T-helper 1 cell treated with Interleukin-12 subunit alpha and Interleukin-12 subunit beta and Interleukin-4 antibody, amounts not matched to agents 30 ng/mL and 1 ng/mL, for 36 hours (primary cell): ENCODE measurements around the gene PRKAG1. TPM values are rescaled to one million over a fixed set of nuclear protein-coding genes. Genes with fewer than 3 reads are reported as not detected.

Experiments used
- intact Hi-C: fragments of 100-400 bp; cut with micrococcal nuclease; formaldehyde crosslinking; loops from one replicate; pipeline ENCODE4 v1.15.1; 2024
- total RNA-seq: library from RNA; stranded (reverse); gene quantifications from 2 replicates; pipeline ENCODE4 v1.2.3, GENCODE V29; 2022

The PRKAG1 gene
- total RNA-seq, 1 donor from 2014 or later: 74.8 TPM

- intact Hi-C loops: loop anchor here (5.0 kb wide), 2 partner anchors 552 to 727 kb away; partner anchors contain the start of genes MCRS1 and TMBIM6
Measured at GRCh38 chr12:49015196-49015595, 3.4 kb downstream of the PRKAG1 start.

DNA sequence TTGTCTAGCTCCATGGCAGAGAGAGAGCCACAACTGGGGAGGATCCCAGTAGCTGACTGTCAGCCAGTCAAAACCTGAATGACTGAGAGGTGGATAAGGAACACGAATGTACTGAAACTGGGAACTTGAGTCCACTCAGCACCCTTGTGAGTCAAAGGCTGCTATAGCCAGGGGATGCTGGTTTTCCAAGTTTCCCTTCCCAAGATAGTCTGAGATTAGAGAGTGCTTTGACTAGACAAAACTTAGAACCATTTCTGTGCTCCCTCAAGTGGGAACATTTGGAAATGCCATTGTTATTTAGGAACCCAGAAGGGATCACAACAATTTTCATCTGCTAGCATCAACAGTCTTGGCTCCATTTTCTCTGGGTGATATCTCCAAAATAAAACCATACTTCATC lies 4.0 kb downstream of the PRKAG1 start:
- intact Hi-C loops: no loop called here

DNA sequence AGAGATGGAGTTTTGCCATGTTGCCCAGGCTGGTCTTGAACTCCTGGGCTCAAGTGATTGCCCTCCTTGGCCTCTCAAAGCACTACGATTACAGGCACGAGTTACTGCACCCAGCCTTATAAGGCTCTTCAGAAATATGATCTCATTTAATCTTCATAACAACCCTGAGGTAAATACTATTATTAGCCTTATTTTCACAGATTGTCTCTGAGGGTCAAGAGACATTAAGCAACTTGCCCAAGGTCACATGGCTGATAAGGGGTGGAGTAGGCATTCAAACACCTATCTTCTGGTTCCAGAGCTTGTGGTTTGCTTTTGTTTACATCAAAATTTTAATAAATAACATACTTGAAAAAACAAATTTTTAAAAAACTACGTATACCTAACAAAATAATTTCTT lies 5.1 kb downstream of the PRKAG1 start:
- intact Hi-C loops: no loop called here

DNA sequence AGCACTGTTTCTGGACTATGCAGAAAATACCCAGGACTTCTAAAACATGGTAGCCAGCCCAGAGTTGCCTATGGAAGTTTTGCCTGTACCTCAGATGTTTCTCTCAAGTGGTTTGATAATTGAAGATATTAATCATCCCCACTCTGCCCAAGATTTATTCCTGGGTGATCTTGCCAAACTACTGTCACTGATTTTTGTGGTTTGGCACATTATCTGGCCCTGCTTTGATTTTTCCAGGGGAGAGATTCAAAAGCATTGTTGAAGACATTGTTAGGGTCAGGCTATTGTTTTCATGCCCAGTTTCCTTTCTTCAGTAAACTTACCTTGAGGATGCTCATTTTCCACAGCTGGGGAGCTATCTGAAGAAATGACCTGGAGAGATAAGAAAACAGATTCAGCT lies 5.8 kb downstream of the PRKAG1 start:
- intact Hi-C loops: no loop called here

GRCh38 chr12:49010092-49010668 lies 8.4 kb downstream of the PRKAG1 start:
- intact Hi-C loops: no loop called here

- intact Hi-C loops: no loop called here
Measured at GRCh38 chr12:49008943-49009342, 9.6 kb downstream of the PRKAG1 start.

GRCh38 chr12:49000346-49000745 lies 18.2 kb downstream of the PRKAG1 start:
- intact Hi-C loops: no loop called here

GRCh38 chr12:48999371-49000131 lies 19.0 kb downstream of the PRKAG1 start, which contains the start of gene DDN:
TSS of gene DDN (minus strand) at chr12:48999375. CDS start at chr12:48999287, 88 bp downstream.
- intact Hi-C loops: loop anchor here (5.0 kb wide), 1 partner anchor 93 kb away; the partner anchor contains the start of gene DHH

DNA sequence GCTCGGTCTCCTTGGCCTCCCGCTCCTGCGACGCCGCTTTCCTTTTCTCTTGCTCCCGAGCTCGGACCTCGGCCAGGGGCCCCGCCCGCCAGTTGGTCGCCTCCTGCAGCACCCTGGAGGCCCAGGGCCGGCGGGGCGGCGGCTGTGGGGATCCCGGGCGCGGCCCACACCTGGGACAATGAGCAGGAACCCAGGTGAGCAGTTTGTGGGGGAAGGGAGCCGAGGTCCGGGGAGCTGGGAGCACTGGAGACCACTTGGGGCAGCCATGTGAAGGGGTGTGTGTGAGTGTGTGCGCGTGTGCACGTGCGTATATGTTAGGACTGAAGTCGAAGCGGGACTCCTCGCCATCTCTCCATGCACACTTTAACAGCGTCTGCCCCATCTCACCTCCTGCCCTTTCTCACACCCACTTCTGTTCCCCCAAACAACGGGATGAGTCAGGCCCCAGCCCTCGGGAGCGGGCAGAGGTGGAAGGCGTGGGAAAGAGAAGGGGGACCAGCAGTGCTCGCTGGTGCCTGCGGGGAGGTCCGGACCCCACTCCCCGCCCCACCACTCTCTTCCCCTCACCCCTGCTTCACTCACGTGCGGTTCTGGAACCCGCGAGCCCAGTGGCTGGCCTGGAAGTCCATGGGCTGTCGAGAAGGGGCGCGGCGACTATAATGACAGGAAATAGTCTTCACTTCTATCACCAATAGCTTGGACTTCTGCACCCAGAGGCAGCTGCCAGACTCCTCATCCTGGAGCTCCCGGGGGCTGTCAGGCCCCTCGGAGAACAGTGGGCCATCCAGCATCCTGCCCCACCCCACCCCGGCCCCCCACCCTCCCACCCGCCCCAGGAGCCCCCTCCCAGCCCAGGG lies 19.9 kb downstream of the PRKAG1 start:
- intact Hi-C loops: loop anchor here (5.0 kb wide), 1 partner anchor 94 kb away; the partner anchor contains the start of gene DHH

DNA sequence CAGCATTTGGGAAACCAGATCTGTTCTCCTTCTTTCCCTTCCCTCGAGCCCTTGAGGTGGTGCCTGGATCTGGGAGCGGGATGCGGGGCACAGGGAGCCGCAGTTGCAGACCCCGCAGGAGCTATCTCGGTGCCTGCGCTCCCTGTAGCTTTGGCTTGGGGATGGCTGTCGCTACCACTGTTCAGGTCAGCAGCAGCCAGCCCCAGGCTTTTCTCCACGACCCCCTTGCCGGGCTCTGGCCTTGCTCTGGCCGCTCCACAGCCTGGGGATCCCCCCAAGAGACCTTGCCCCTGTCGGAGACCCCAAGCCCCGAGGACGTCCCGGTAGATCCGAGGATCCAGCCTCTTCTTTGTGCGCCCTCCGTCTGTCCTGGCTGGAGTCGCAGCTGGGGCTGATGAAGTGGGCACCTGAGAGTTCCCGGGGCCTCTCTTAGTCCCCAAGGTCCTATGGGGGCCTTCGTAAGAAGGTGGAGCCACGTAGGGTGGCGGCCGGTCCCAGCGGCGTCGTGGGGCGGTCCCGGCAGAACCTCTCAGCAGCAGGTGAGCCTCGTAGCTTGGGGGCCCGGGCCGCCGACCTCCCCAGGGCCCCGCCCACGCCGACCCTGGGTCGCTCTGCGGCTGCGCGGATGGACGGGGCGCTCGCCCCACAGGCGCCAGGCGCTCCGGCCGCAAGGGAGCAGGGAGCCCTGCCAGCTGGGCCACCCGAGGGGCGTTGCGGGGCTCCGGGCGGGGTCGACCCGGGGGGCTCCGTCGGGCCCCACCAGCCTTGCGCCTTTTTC lies 20.7 kb downstream of the PRKAG1 start:
- intact Hi-C loops: loop anchor here (5.0 kb wide), 1 partner anchor 94 kb away; the partner anchor contains the start of gene DHH

DNA sequence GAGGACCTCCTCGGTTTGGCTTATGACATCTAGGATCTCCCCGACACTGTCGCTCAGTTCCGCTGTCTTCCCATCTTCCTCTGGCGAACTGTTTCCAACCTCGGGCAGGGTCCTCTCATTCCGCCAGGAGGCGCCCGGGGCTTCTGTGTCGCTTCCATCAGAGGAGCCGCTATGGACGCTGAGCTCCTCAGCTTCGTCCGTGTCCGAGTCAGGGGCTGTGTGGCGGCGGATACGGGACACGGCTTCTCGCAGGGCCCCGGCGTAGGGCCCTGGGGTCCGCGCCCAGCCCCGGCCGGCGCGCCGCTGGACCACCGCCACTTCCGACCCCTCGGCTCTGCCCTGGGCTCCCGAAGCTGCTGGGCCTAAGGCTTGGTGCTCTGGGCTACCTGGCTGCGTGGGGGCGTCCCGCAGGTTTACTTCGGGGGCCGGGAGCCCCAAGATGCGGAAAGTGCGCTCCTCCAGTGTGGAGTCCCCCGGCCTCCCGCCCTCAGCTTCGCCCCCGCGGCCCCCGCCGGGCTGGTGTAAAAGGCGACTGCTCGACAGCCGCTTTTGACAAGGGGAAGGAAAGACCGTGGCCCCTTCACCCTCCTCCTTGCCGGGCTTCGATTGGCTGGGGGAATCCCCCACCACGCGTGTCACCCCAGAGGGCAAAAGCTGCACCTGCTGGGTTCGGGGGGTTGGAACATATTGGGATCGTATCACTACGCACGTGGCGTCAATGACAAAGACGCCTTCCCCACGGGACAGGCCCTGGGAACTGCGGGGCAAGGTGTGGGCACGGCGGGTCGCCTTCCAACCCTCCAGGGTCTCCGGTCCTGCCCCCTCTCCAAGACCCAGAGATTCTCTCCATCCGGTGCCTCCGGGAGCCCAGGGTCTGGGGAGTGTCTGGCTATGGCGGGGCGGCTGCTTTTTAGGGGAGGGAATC lies 21.5 kb downstream of the PRKAG1 start:
- intact Hi-C loops: loop anchor here (1.0 to 5.0 kb wide), 3 partner anchors 9 to 95 kb away; partner anchors contain the start of genes DHH and PRKAG1

DNA sequence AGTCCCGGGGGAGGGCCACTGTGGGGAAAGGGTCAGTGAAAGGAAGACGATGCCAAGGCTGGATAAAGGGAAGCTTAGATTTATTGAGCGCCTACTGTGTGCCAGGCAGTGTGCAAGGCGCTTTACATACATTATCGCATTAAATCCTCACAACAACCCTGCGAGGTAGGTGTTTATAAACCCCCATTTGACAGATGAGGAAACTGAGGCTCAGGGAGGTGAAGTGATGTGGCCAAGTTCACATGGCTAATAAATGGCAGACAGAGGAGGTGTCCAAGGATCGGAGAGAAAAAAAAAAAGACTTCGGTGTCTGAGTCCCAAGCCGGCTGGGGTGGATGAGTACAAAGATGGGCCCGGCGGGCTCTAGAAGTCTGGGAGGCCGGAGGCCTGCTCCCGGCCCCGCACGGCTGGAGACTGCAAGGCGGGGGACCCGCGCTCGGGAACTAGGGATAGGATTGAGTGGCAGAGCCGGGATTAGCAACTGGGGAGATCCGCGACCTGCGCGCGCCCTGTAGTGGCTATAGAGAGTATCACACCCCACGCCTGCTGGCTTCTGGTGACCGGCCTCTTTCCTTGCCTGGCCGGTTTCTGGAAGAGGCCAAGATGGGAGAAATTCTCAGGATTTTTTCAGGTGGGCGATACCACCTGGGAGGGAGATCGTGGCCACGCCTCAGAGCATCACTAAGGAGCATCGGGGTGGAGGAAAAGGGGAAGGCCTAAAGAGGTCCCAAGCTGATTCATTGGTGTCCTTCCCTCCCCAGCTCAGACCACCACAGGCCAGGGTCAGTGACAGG lies 23.3 kb downstream of the PRKAG1 start:
- intact Hi-C loops: loop anchor here (1.0 to 5.0 kb wide), 3 partner anchors 16 to 142 kb away; partner anchors contain the start of gene DHH

DNA sequence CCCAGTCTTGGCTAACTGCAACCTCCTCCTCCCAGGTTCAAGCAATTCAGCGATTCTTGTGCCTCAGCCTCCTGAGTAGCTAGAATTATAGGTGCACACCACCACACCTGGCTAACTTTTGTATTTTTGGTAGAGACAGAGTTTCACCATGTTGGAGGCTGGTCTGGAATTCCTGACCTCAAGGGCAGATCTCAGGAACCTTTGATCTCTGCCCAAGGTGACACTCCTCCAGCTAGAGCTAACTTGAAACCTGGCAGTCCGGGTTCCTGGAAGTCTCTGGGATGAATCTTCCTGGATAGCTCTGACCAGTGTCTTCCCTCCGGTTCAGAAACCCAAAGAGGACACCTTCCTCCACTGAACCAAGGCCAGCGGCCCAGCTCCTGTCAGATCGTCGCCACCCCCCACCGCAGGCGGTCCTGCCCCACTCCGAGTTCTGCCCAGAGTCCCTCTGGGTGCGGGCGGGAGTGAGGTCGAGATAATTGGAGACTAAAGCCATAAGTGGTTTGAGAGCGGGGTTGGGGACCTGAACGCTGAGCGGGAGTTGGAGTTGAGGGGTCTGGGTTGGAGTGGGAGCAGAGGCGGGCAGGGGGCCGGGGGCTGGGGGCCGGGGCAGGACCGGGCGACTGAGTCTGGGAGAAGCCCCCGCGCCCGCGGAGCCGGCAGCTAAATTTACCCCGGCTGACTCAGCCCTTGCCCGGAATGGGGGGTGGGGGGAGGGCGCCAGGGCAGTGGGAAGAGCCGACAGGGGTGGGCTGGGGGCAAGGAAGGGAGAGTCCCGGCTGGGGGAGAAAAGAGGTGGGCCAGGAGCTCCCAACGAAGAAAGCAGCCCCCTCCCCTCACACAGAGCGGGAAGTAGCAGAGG lies 24.1 kb downstream of the PRKAG1 start:
- intact Hi-C loops: loop anchor here (1.0 to 5.0 kb wide), 3 partner anchors 15 to 141 kb away; partner anchors contain the start of gene DHH

- intact Hi-C loops: no loop called here
Measured at GRCh38 chr12:48993787-48994186, 24.8 kb downstream of the PRKAG1 start.

GRCh38 chr12:48991247-48992050 lies 27.1 kb downstream of the PRKAG1 start:
- intact Hi-C loops: no loop called here

- intact Hi-C loops: no loop called here
Measured at GRCh38 chr12:48990552-48990951, 28.0 kb downstream of the PRKAG1 start.
